ENCODE data around the gene SLC22A17.

The SLC22A17 gene

GRCh38 chr14:23384364-23385080 lies 31.8 kb upstream of the SLC22A17 start:
- TF ChIP-seq Cebpa-rat (IDR thresholded peaks at IDR 0.05), result no peak
- Histone ChIP-seq H4K20me1 (peaks cover 0 to 6% (median 0%) of the 10 kb centered on the region in 11 experiments; a peak in 3 of 22 replicates), H3K27ac (no peak overlapping the region), H3K4me3 (no peak overlapping the region), H3K36me3 (no peaks in the 10 kb centered on the region), H3K4me2 (no peak overlapping the region), H3K27me3 (peaks cover 0 to 12% (median 0%) of the 10 kb centered on the region in 11 experiments; a peak in 5 of 22 replicates), H3K9me3 (replicated peaks in 1 of 11) (no peaks in the 10 kb centered on the region), H3K4me1 (peaks cover 0 to 28% (median 18%) of the 10 kb centered on the region in 10 experiments; a peak in 16 of 20 replicates), H3K9ac (no peak overlapping the region)

- H3K27me3 ChIP-seq, result peaks cover 0 to 12% (median 0%) of the 10 kb centered on the region in 11 experiments; a peak in 5 of 22 replicates
- no peak for TF ChIP-seq Cebpa-rat (IDR thresholded peaks at IDR 0.05)
- H3K4me3 ChIP-seq, result no peak overlapping the region
- no peaks in the 10 kb centered on the region for H3K9me3 ChIP-seq (replicated peaks in 1 of 11)
- H3K4me2 ChIP-seq, result peak overlapping the region in 8 of 11 experiments; percentile 62 to 77 (median 69); a peak in 15 of 22 replicates
- peaks cover 0 to 43% (median 25%) of the 10 kb centered on the region in 10 experiments; a peak in 16 of 20 replicates for H3K4me1 ChIP-seq
- H3K9ac ChIP-seq, result no peak overlapping the region
- H3K36me3 ChIP-seq, result no peaks in the 10 kb centered on the region
- peaks cover 0 to 6% (median 0%) of the 10 kb centered on the region in 11 experiments; a peak in 3 of 22 replicates for H4K20me1 ChIP-seq
- no peak overlapping the region for H3K27ac ChIP-seq
Observed at GRCh38 chr14:23382731-23383440, 30.2 kb upstream of the SLC22A17 start.

GRCh38 chr14:23382276-23382675 lies 29.6 kb upstream of the SLC22A17 start:
- no peak for TF ChIP-seq Cebpa-rat (IDR thresholded peaks at IDR 0.05)
- Histone ChIP-seq H3K36me3 (no peaks in the 10 kb centered on the region), H3K27ac (no peak overlapping the region), H3K4me1 (peaks cover 1 to 49% (median 31%) of the 10 kb centered on the region in 10 experiments; a peak in 18 of 20 replicates), H3K4me2 (peak overlapping the region in 9 of 11 experiments; percentile 35 to 77 (median 66); a peak in 17 of 22 replicates), H4K20me1 (peaks cover 0 to 6% (median 0%) of the 10 kb centered on the region in 11 experiments; a peak in 3 of 22 replicates), H3K4me3 (no peak overlapping the region), H3K27me3 (peaks cover 0 to 12% (median 0%) of the 10 kb centered on the region in 11 experiments; a peak in 5 of 22 replicates), H3K9ac (no peak overlapping the region), H3K9me3 (replicated peaks in 1 of 11) (no peaks in the 10 kb centered on the region)

DNA sequence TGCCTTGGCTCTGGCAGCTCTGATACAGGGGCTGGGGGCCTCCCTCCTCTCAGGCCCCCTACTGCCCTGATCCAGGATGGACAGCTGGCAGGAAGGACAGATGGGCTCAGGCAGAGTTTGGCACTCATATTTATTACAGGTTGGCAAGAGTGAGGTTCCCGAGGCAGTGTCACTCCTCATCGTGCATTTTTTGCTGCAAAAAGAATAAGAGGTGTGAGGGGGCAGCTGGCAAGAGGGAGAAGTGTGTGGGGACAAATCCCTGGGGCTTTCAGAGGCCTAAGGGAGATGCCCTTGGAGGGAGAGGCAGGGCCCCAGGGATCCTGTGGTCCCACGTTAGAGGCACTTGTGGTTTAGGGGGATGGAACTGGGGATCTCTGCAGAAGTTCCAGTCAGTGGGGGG lies 29.2 kb upstream of the SLC22A17 start:
- TF ChIP-seq Cebpa-rat (IDR thresholded peaks at IDR 0.05), result no peak
- no peaks in the 10 kb centered on the region for H3K36me3 ChIP-seq
- no peaks in the 10 kb centered on the region for H3K9me3 ChIP-seq (replicated peaks in 1 of 11)
- peak overlapping the region in 9 of 11 experiments; percentile 35 to 77 (median 66); a peak in 17 of 22 replicates for H3K4me2 ChIP-seq
- H3K27me3 ChIP-seq, result peaks cover 0 to 12% (median 0%) of the 10 kb centered on the region in 11 experiments; a peak in 5 of 22 replicates
- no peak overlapping the region for H3K4me3 ChIP-seq
- H3K27ac ChIP-seq, result no peak overlapping the region
- H4K20me1 ChIP-seq, result peaks cover 0 to 6% (median 0%) of the 10 kb centered on the region in 11 experiments; a peak in 3 of 22 replicates
- peak overlapping the region in 1 of 11 experiments; percentile 18; a peak in 1 of 22 replicates for H3K9ac ChIP-seq
- H3K4me1 ChIP-seq, result peaks cover 5 to 53% (median 35%) of the 10 kb centered on the region in 10 experiments; a peak in 19 of 20 replicates

- peaks cover 0 to 12% (median 0%) of the 10 kb centered on the region in 11 experiments; a peak in 5 of 22 replicates for H3K27me3 ChIP-seq
Observed at GRCh38 chr14:23380976-23381375, 28.3 kb upstream of the SLC22A17 start.

DNA sequence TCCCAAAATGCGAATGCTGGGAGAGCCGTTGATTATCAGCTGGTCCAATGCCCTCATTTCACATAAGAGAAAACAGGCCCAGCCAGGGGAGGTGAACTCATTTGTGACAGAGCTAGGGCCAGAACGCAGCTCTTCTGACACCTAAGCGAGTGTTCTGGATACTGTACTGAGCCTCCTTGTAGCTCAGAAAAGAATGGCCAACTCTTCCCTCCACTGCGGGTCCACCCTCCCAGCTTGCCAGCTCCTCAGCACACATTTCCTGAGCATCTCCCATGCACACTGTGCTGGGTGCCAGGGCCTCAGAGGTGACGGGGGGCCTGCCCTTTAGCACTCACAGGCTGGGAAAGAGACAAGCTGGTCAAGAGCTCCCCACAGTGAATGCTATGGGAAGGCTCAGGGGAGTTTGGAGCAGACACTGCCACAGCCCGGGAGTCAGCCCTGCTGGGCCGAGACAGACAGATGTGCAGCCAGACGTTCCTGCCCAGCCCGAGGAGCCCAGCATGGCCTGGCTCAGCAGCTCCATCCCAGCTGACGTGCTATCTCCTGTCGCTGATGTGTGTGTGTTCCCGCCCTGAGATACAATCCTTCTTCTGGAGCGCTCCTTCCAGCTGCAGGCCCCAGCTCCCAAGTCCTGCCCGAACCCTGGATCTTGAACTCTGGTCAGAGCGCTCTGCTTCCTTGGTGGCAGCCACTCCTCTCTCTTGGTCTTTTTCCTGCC lies 27.7 kb upstream of the SLC22A17 start:
- H3K4me1 ChIP-seq, result peaks cover 15 to 67% (median 47%) of the 10 kb centered on the region in 10 experiments; a peak in 19 of 20 replicates
- TF ChIP-seq Cebpa-rat (IDR thresholded peaks at IDR 0.05), result no peak

More at GRCh38 chr14:23380976-23381375, 28.3 kb upstream of the SLC22A17 start:
- H3K4me2 ChIP-seq, result peak overlapping the region in 6 of 11 experiments; percentile 62 to 77 (median 72); a peak in 7 of 22 replicates
- peaks cover 0 to 6% (median 0%) of the 10 kb centered on the region in 11 experiments; a peak in 3 of 22 replicates for H4K20me1 ChIP-seq
- TF ChIP-seq Cebpa-rat (IDR thresholded peaks at IDR 0.05), result no peak
- no peaks in the 10 kb centered on the region for H3K9me3 ChIP-seq (replicated peaks in 1 of 11)
- peaks cover 12 to 62% (median 44%) of the 10 kb centered on the region in 10 experiments; a peak in 19 of 20 replicates for H3K4me1 ChIP-seq
- no peaks in the 10 kb centered on the region for H3K36me3 ChIP-seq
- 0 out of 22 replicates have a peak overlapping the region, but pooled peaks of 1 of the 11 experiments have one; percentile 18 for H3K9ac ChIP-seq
- H3K4me3 ChIP-seq, result no peak overlapping the region
- no peak overlapping the region for H3K27ac ChIP-seq

GRCh38 chr14:23379366-23380196 lies 26.9 kb upstream of the SLC22A17 start:
- Histone ChIP-seq H3K4me3 (no peak overlapping the region), H3K4me1 (peaks cover 15 to 67% (median 47%) of the 10 kb centered on the region in 10 experiments; a peak in 19 of 20 replicates), H4K20me1 (peaks cover 0 to 6% (median 0%) of the 10 kb centered on the region in 11 experiments; a peak in 3 of 22 replicates), H3K9me3 (replicated peaks in 1 of 11) (no peaks in the 10 kb centered on the region), H3K27me3 (peaks cover 0 to 12% (median 0%) of the 10 kb centered on the region in 11 experiments; a peak in 5 of 22 replicates), H3K27ac (no peak overlapping the region), H3K36me3 (no peaks in the 10 kb centered on the region), H3K9ac (no peak overlapping the region), H3K4me2 (peak overlapping the region in 4 of 11 experiments; percentile 11 to 96 (median 48); a peak in 5 of 22 replicates)
- no peak for TF ChIP-seq Cebpa-rat (IDR thresholded peaks at IDR 0.05)

More for the DNA sequence above, 27.7 kb upstream of the SLC22A17 start:
- Histone ChIP-seq H3K9me3 (replicated peaks in 1 of 11) (no peaks in the 10 kb centered on the region), H3K27me3 (peaks cover 0 to 12% (median 0%) of the 10 kb centered on the region in 11 experiments; a peak in 5 of 22 replicates), H4K20me1 (peaks cover 0 to 6% (median 0%) of the 10 kb centered on the region in 11 experiments; a peak in 3 of 22 replicates), H3K4me3 (no peak overlapping the region), H3K9ac (no peak overlapping the region), H3K4me2 (no peak overlapping the region), H3K27ac (no peak overlapping the region), H3K36me3 (no peaks in the 10 kb centered on the region)
